ENCODE measurements around the gene TSPAN4. TPM values are rescaled to one million over a fixed set of nuclear protein-coding genes. Genes with fewer than 3 reads are reported as not detected.

The TSPAN4 gene
- total and polyA plus RNA-seq, 4 donors, result 27.2 to 151 (median 78.6) TPM

DNA sequence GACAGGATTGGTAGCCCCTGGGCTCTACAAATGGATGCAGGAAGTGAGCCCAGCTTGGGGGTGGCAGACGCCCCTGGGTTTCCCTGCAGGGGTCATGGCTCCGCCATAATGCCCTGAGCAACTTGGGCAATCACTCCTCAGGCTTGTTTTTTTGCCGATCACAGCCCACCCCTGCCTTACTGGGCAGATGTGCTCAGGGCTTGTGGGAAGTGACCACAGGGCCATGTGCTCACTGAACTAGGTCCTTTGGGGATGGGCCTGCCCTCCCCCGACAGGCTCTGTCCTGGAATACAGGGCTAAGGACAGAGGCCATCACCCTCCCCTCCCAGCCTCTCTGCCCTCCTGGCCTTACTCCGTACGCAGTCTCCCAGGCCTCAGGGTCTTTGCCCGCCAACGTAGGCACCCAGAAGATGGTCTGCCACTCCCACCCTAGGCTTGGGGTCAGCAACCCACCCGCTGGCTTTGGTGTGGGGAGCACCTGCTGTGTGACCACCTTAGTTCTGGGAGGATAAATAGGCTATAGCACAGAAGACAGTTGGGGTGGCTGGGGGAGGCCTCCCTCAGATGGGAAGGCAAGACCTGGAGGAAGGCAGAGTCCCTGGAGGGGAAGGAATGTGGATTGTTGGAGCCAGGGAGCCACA lies 29.1 kb upstream of the TSPAN4 start:
- no peak for DNase-seq (ENCODE audit: low read depth in 4 of 6, low spot score in 6 of 6)
- H3K4me1 ChIP-seq (ENCODE audit: control insufficient read depth, insufficient read depth, low read length), result peaks cover 25% of the 10 kb centered on the region
- no peak overlapping the region for H3K27ac ChIP-seq (ENCODE audit: low read depth, low read length)
- no peaks in the 10 kb centered on the region for H3K27me3 ChIP-seq (ENCODE audit: control insufficient read depth, insufficient read depth, low read length)
- WGBS (ENCODE audit: insufficient coverage), result 86% methylated on average over 7 of the region's 9 CpGs
- H3K36me3 ChIP-seq (ENCODE audit: control insufficient read depth, insufficient read depth, low read length), result peaks cover 48% of the 10 kb centered on the region
- H3K4me3 ChIP-seq (ENCODE audit: low read depth, low read length), result no peak overlapping the region
- no peaks in the 10 kb centered on the region for H3K9me3 ChIP-seq (ENCODE audit: control insufficient read depth, insufficient read depth, low read length)

DNA sequence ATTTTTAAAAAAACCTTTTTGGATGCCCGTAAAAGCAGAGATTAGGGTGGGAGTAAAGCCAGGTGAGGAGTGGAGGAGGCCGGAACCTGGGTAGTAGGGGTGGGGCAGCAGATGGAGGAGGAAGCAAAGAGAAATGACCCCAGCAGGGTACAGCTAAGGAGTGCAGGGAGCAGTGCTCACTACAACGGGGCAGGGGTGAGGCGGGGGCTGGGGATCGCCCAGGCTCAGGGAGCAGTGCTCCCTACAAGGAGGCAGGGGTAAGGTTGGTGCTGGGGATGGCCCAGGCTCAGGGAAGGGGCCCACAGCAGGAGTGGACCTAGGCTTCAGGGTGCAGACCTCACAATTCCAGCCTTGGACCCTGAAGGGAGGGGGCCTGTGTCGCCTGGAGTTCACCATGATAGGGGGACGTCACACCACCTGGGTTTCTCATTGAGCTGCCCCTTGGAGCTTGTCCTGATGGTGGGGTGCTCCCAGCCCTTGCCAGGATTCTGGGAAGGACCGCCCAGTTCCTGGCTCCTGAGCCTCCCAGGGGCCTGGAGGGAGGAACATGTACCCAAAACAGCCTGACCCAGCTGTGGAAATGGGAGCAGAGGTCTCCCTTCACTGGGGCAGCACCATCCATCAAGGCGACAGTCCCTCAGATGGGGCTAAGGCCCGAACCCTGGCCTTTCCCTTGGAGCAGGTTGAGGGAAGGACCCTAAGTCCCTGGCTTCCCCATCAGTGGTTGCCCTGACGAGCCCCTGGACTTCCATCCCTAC lies 26.8 kb upstream of the TSPAN4 start:
- H3K36me3 ChIP-seq (ENCODE audit: control insufficient read depth, insufficient read depth, low read length), result peaks cover 53% of the 10 kb centered on the region
- peaks cover 27% of the 10 kb centered on the region for H3K4me1 ChIP-seq (ENCODE audit: control insufficient read depth, insufficient read depth, low read length)
- DNase-seq (ENCODE audit: low read depth in 4 of 6, low spot score in 6 of 6), result no peak
- no peaks in the 10 kb centered on the region for H3K27me3 ChIP-seq (ENCODE audit: control insufficient read depth, insufficient read depth, low read length)
- no peaks in the 10 kb centered on the region for H3K9me3 ChIP-seq (ENCODE audit: control insufficient read depth, insufficient read depth, low read length)
- H3K27ac ChIP-seq (ENCODE audit: low read depth, low read length), result no peak overlapping the region
- 91% methylated on average over 11 of the region's 11 CpGs for WGBS (ENCODE audit: insufficient coverage)
- no peak overlapping the region for H3K4me3 ChIP-seq (ENCODE audit: low read depth, low read length)

DNA sequence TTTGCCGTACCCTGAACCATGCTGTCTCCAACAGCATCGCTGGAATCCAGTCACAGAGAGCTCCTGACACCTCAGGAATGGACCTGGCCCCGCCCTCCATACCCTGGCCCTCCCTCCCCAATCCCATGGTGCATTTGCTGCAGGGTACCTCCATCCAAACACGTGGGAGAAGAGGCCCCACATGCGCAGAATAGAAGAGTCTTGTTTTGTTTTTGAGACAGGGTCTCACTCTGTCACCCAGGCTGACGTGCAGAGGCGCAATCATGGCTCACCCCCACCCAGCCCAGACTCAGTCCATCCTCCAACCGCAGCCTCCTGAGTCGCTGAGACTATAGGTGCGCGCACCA lies 26.2 kb upstream of the TSPAN4 start:
- peaks cover 29% of the 10 kb centered on the region for H3K4me1 ChIP-seq (ENCODE audit: control insufficient read depth, insufficient read depth, low read length)
- no peaks in the 10 kb centered on the region for H3K27me3 ChIP-seq (ENCODE audit: control insufficient read depth, insufficient read depth, low read length)
- H3K27ac ChIP-seq (ENCODE audit: low read depth, low read length), result no peak overlapping the region
- H3K9me3 ChIP-seq (ENCODE audit: control insufficient read depth, insufficient read depth, low read length), result no peaks in the 10 kb centered on the region
- no peak for DNase-seq (ENCODE audit: low read depth in 4 of 6, low spot score in 6 of 6)
- 63% methylated on average over 3 of the region's 11 CpGs for WGBS (ENCODE audit: insufficient coverage)
- no peak overlapping the region for H3K4me3 ChIP-seq (ENCODE audit: low read depth, low read length)
- peaks cover 58% of the 10 kb centered on the region for H3K36me3 ChIP-seq (ENCODE audit: control insufficient read depth, insufficient read depth, low read length)

DNA sequence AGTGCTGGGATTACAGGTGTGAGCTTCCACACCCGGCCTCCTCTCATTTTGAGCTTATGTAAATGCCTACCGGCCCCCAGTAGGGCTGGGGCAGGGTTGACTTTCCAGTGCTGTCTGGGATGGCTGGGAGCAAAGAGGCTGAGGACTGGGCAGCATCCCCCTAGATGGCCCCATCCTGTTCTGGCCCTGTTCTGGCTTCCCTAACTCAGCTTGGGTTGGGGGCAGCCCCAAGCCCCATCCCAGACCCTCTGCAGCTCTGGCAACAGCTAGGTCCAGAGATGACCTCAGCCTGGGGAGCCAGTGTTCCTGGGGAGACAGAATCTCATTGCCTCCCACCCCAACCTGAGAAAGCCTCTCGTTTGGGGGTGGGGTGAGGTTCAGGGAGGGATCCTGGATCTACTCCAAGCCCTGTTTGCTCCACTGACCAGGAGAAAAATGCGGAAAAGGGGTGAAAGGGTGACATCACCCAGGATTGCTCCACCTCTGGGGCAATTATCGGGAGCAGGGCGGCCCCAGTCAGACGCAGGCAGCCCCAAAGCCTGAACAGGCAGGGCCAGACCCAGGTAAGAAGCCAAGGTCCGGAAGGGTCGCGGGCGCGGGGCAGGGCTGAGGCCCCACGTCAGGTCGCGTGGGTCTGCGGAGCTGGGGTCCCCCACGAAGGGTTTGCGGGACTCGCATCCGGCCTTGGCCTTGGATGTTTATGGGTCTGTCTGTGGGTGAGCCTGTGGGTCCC lies 24.1 kb upstream of the TSPAN4 start, which contains the start of gene PNPLA2:
PNPLA2 (plus strand) TSS at position 519 of the 733 bp plus-strand sequence. CDS start 805 bp downstream, outside the sequence.
- Histone ChIP-seq H3K27me3 (ENCODE audit: control insufficient read depth, insufficient read depth, low read length) (no peaks in the 10 kb centered on the region), H3K4me3 (ENCODE audit: low read depth, low read length) (peak within 1 kb of the TSS; percentile 62), H3K4me1 (ENCODE audit: control insufficient read depth, insufficient read depth, low read length) (peaks cover 34% of the 10 kb centered on the region), H3K9me3 (ENCODE audit: control insufficient read depth, insufficient read depth, low read length) (no peaks in the 10 kb centered on the region), H3K36me3 (ENCODE audit: control insufficient read depth, insufficient read depth, low read length) (peaks cover 55% of the 10 kb centered on the region), H3K27ac (ENCODE audit: low read depth, low read length) (peak within 1 kb of the TSS; percentile 54)
- 42% methylated on average over 19 of the region's 20 CpGs for WGBS (ENCODE audit: insufficient coverage)
- DNase-seq (ENCODE audit: low read depth in 4 of 6, low spot score in 6 of 6), result no peak

DNA sequence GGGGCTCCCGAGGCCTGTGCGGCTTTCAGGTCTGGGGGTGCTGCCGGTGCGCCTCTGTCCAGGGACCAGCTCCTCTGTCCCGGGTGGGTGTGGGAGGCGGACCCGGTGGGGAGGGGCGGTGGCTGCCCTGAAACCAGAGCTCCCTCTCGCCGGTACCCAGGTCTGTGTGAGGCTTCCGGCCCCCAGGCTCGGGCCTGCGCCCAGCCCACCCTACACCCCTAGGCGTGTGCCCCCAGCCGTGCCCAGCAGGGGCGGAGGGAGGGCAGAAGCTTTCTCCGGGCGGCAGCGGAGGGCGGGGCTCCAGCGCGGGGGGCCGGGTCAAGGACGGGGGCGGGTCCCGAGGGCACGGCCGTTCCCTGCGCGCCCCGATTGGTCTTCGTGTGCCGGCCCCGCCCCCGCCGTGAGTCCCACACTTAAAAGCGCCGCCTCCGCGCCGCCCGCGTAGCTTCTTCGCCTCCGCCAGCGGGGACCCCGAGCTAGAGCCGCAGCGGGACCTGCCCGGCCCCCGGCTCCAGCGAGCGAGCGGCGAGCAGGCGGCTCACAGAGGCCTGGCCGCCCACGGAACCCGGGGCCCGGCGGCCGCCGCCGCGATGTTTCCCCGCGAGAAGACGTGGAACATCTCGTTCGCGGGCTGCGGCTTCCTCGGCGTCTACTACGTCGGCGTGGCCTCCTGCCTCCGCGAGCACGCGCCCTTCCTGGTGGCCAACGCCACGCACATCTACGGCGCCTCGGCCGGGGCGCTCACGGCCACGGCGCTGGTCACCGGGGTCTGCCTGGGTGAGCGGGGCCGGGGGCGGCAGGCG lies 23.3 kb upstream of the TSPAN4 start:
- H3K4me1 ChIP-seq (ENCODE audit: control insufficient read depth, insufficient read depth, low read length), result peaks cover 34% of the 10 kb centered on the region
- WGBS (ENCODE audit: insufficient coverage), result under 1% methylated on average over 96 of the region's 96 CpGs

DNA sequence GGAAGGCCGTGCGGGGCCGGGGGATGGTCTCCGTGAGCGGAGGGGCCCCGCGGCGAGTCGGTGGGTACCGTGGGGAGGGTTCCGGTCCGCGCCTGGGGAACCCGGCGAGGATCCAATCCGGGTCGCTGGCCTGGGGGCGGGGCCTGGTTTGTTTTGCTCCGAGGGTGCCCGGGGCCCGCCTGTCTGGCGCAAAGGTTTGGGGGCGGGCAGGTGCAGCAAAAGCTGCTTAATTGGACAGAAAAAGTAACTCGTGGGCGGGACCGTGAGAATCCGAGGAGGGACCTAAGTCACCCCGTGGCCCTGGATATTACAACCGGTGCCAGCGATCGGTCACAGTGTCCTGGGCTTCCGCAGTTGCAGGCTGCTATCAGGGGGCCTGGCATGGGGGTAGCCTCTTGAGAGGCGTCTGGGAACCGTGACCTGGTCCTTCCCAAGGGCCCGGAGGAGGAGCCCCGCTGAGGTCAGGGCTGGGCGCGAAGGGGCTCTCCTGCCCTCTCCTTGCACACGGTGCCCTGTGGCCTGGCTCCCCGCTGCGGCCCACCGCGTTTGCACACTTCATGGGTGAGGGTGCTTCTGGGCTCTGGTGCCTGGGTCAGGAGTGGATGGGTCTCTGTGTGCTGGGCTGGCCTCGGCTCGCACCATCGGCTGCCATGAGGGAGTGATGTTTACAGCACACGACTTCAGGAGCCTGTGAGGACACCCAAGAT lies 22.6 kb upstream of the TSPAN4 start:
- WGBS (ENCODE audit: insufficient coverage), result 5% methylated on average over 47 of the region's 47 CpGs
- peak overlapping the region; percentile 62 for H3K4me3 ChIP-seq (ENCODE audit: low read depth, low read length)
- H3K27ac ChIP-seq (ENCODE audit: low read depth, low read length), result no peak overlapping the region
- peaks cover 60% of the 10 kb centered on the region for H3K36me3 ChIP-seq (ENCODE audit: control insufficient read depth, insufficient read depth, low read length)
- H3K4me1 ChIP-seq (ENCODE audit: control insufficient read depth, insufficient read depth, low read length), result peaks cover 38% of the 10 kb centered on the region
- H3K9me3 ChIP-seq (ENCODE audit: control insufficient read depth, insufficient read depth, low read length), result no peaks in the 10 kb centered on the region
- H3K27me3 ChIP-seq (ENCODE audit: control insufficient read depth, insufficient read depth, low read length), result peaks cover 5% of the 10 kb centered on the region
- DNase-seq (ENCODE audit: low read depth in 4 of 6, low spot score in 6 of 6), result peak in 2 of 6 donors; percentile 67

More for the DNA sequence above, 23.3 kb upstream of the TSPAN4 start:
- no peaks in the 10 kb centered on the region for H3K9me3 ChIP-seq (ENCODE audit: control insufficient read depth, insufficient read depth, low read length)
- H3K4me3 ChIP-seq (ENCODE audit: low read depth, low read length), result peak overlapping the region; percentile 62
- peak overlapping the region; percentile 54 for H3K27ac ChIP-seq (ENCODE audit: low read depth, low read length)
- peaks cover 57% of the 10 kb centered on the region for H3K36me3 ChIP-seq (ENCODE audit: control insufficient read depth, insufficient read depth, low read length)
- H3K27me3 ChIP-seq (ENCODE audit: control insufficient read depth, insufficient read depth, low read length), result no peaks in the 10 kb centered on the region
- peak in 5 of 6 donors; percentile 78 to 97 (median 82) for DNase-seq (ENCODE audit: low read depth in 4 of 6, low spot score in 6 of 6)

- no peak overlapping the region for H3K27ac ChIP-seq (ENCODE audit: low read depth, low read length)
- WGBS (ENCODE audit: insufficient coverage), result 79% methylated on average over 10 of the region's 11 CpGs
- peaks cover 13% of the 10 kb centered on the region for H3K27me3 ChIP-seq (ENCODE audit: control insufficient read depth, insufficient read depth, low read length)
- peaks cover 60% of the 10 kb centered on the region for H3K36me3 ChIP-seq (ENCODE audit: control insufficient read depth, insufficient read depth, low read length)
- H3K4me3 ChIP-seq (ENCODE audit: low read depth, low read length), result peak overlapping the region; percentile 62
- H3K9me3 ChIP-seq (ENCODE audit: control insufficient read depth, insufficient read depth, low read length), result no peaks in the 10 kb centered on the region
- DNase-seq (ENCODE audit: low read depth in 4 of 6, low spot score in 6 of 6), result no peak
- peaks cover 39% of the 10 kb centered on the region for H3K4me1 ChIP-seq (ENCODE audit: control insufficient read depth, insufficient read depth, low read length)
Measured at GRCh38 chr11:820655-821511, 21.8 kb upstream of the TSPAN4 start.

DNA sequence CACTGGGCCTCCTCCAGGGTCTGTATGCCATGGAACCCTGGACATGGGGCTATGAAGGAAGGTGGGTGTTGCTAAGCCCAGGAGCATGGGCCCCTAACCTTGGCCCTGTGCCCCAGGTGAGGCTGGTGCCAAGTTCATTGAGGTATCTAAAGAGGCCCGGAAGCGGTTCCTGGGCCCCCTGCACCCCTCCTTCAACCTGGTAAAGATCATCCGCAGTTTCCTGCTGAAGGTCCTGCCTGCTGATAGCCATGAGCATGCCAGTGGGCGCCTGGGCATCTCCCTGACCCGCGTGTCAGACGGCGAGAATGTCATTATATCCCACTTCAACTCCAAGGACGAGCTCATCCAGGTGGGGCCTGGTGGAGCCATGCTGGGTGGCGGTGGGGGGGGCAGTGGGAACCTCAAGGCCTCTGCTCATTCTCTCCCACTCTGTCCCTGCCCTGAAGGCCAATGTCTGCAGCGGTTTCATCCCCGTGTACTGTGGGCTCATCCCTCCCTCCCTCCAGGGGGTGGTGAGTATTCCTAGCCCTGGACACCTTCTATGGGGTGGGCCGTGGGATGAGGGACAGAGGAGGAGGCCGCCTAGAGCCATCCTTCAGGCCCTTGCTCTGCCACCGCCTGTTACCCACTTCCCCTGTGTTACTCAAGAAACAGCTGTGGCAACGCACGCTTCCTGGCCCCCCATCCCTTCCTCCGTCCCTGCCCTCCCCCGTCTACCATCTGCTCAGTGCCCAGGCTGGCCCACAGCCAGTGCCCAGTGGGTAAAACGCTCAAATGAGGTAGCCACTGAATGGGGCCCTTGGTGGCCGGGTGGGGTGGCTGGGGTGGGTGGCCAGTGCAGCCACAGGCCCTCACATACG lies 20.9 kb upstream of the TSPAN4 start:
- Histone ChIP-seq H3K27ac (ENCODE audit: low read depth, low read length) (no peak overlapping the region), H3K9me3 (ENCODE audit: control insufficient read depth, insufficient read depth, low read length) (no peaks in the 10 kb centered on the region), H3K27me3 (ENCODE audit: control insufficient read depth, insufficient read depth, low read length) (peaks cover 20% of the 10 kb centered on the region), H3K4me1 (ENCODE audit: control insufficient read depth, insufficient read depth, low read length) (peaks cover 47% of the 10 kb centered on the region), H3K4me3 (ENCODE audit: low read depth, low read length) (no peak overlapping the region), H3K36me3 (ENCODE audit: control insufficient read depth, insufficient read depth, low read length) (peaks cover 58% of the 10 kb centered on the region)
- whole genome bisulfite sequencing (ENCODE audit: insufficient coverage), result 61% methylated on average over 14 of the region's 22 CpGs
- no peak for DNase-seq (ENCODE audit: low read depth in 4 of 6, low spot score in 6 of 6)

Measured in spinal cord (tissue), 10 donors.